ENCODE measurements around the gene INTS3.
"Not testable (repeated sequence)": the region's sequence is repeated elsewhere in the genome, so short reads cannot be mapped to it uniquely, and the experiment has no call there.

The INTS3 gene

GRCh38 chr1:153760440-153760839 lies 32.6 kb downstream of the INTS3 start:
- Histone ChIP-seq H3K4me3 (ENCODE audit: low read length) (no peak overlapping the region), H3K36me3 (ENCODE audit: control insufficient read depth, insufficient read depth, low read length) (peaks cover 29% of the 10 kb centered on the region), H3K27ac (ENCODE audit: low read length) (no peak overlapping the region), H3K4me1 (ENCODE audit: control insufficient read depth, insufficient read depth, low read length) (no peaks in the 10 kb centered on the region), H3K9me3 (ENCODE audit: control insufficient read depth, insufficient read depth, low read length) (no peaks in the 10 kb centered on the region), H3K27me3 (ENCODE audit: control insufficient read depth, insufficient read depth, low read length) (no peaks in the 10 kb centered on the region)
- DNase-seq (ENCODE audit: low read depth, low spot score), result no peak
- whole genome bisulfite sequencing (ENCODE audit: insufficient coverage, insufficient read length), result no CpG with 5 or more reads among the region's 4 CpGs

- no peak for DNase-seq (ENCODE audit: low read depth, low spot score)
- H3K27me3 ChIP-seq (ENCODE audit: control insufficient read depth, insufficient read depth, low read length), result no peaks in the 10 kb centered on the region
- no peaks in the 10 kb centered on the region for H3K4me1 ChIP-seq (ENCODE audit: control insufficient read depth, insufficient read depth, low read length)
- no peak overlapping the region for H3K4me3 ChIP-seq (ENCODE audit: low read length)
- H3K27ac ChIP-seq (ENCODE audit: low read length), result no peak overlapping the region
- no CpG with 5 or more reads among the region's 7 CpGs for WGBS (ENCODE audit: insufficient coverage, insufficient read length)
- H3K36me3 ChIP-seq (ENCODE audit: control insufficient read depth, insufficient read depth, low read length), result peaks cover 33% of the 10 kb centered on the region
- no peaks in the 10 kb centered on the region for H3K9me3 ChIP-seq (ENCODE audit: control insufficient read depth, insufficient read depth, low read length)
Observed at GRCh38 chr1:153763365-153764225, 35.7 kb downstream of the INTS3 start.

- no peaks in the 10 kb centered on the region for H3K27me3 ChIP-seq (ENCODE audit: control insufficient read depth, insufficient read depth, low read length)
- H3K4me1 ChIP-seq (ENCODE audit: control insufficient read depth, insufficient read depth, low read length), result no peaks in the 10 kb centered on the region
- no peak overlapping the region for H3K4me3 ChIP-seq (ENCODE audit: low read length)
- no peaks in the 10 kb centered on the region for H3K9me3 ChIP-seq (ENCODE audit: control insufficient read depth, insufficient read depth, low read length)
- H3K36me3 ChIP-seq (ENCODE audit: control insufficient read depth, insufficient read depth, low read length), result peaks cover 35% of the 10 kb centered on the region
- DNase-seq (ENCODE audit: low read depth, low spot score), result no peak
- H3K27ac ChIP-seq (ENCODE audit: low read length), result no peak overlapping the region
- no CpG with 5 or more reads among the region's 5 CpGs for WGBS (ENCODE audit: insufficient coverage, insufficient read length)
Observed at GRCh38 chr1:153764310-153764709, 36.5 kb downstream of the INTS3 start.

GRCh38 chr1:153766663-153767062 lies 38.8 kb downstream of the INTS3 start:
- H3K27ac ChIP-seq (ENCODE audit: low read length); H3K27me3 ChIP-seq (ENCODE audit: control insufficient read depth, insufficient read depth, low read length); H3K9me3 ChIP-seq (ENCODE audit: control insufficient read depth, insufficient read depth, low read length); H3K4me1 ChIP-seq (ENCODE audit: control insufficient read depth, insufficient read depth, low read length); H3K4me3 ChIP-seq (ENCODE audit: low read length); DNase-seq (ENCODE audit: low read depth, low spot score): not testable (repeated sequence)
- no CpG with 5 or more reads among the region's 10 CpGs for WGBS (ENCODE audit: insufficient coverage, insufficient read length)
- peaks cover 35% of the 10 kb centered on the region for H3K36me3 ChIP-seq (ENCODE audit: control insufficient read depth, insufficient read depth, low read length)

- no peak for DNase-seq (ENCODE audit: low read depth, low spot score)
- Histone ChIP-seq H3K9me3 (ENCODE audit: control insufficient read depth, insufficient read depth, low read length) (no peaks in the 10 kb centered on the region), H3K36me3 (ENCODE audit: control insufficient read depth, insufficient read depth, low read length) (peaks cover 40% of the 10 kb centered on the region), H3K4me3 (ENCODE audit: low read length) (no peak overlapping the region), H3K27ac (ENCODE audit: low read length) (no peak overlapping the region), H3K4me1 (ENCODE audit: control insufficient read depth, insufficient read depth, low read length) (no peaks in the 10 kb centered on the region), H3K27me3 (ENCODE audit: control insufficient read depth, insufficient read depth, low read length) (no peaks in the 10 kb centered on the region)
- WGBS (ENCODE audit: insufficient coverage, insufficient read length), result no CpG with 5 or more reads among the region's 11 CpGs
Observed at GRCh38 chr1:153767519-153767918, 39.7 kb downstream of the INTS3 start.

- no peak for DNase-seq (ENCODE audit: low read depth, low spot score)
- WGBS (ENCODE audit: insufficient coverage, insufficient read length), result no CpG with 5 or more reads among the region's 4 CpGs
- Histone ChIP-seq H3K36me3 (ENCODE audit: control insufficient read depth, insufficient read depth, low read length) (peaks cover 41% of the 10 kb centered on the region), H3K27ac (ENCODE audit: low read length) (no peak overlapping the region), H3K27me3 (ENCODE audit: control insufficient read depth, insufficient read depth, low read length) (no peaks in the 10 kb centered on the region), H3K4me3 (ENCODE audit: low read length) (no peak overlapping the region), H3K4me1 (ENCODE audit: control insufficient read depth, insufficient read depth, low read length) (no peaks in the 10 kb centered on the region), H3K9me3 (ENCODE audit: control insufficient read depth, insufficient read depth, low read length) (no peaks in the 10 kb centered on the region)
Observed at GRCh38 chr1:153768316-153769181, 40.7 kb downstream of the INTS3 start.

GRCh38 chr1:153769221-153769620 lies 41.4 kb downstream of the INTS3 start:
- H3K27ac ChIP-seq (ENCODE audit: low read length), result no peak overlapping the region
- H3K4me3 ChIP-seq (ENCODE audit: low read length), result no peak overlapping the region
- no CpG with 5 or more reads among the region's 3 CpGs for WGBS (ENCODE audit: insufficient coverage, insufficient read length)
- no peaks in the 10 kb centered on the region for H3K9me3 ChIP-seq (ENCODE audit: control insufficient read depth, insufficient read depth, low read length)
- no peaks in the 10 kb centered on the region for H3K4me1 ChIP-seq (ENCODE audit: control insufficient read depth, insufficient read depth, low read length)
- no peaks in the 10 kb centered on the region for H3K27me3 ChIP-seq (ENCODE audit: control insufficient read depth, insufficient read depth, low read length)
- no peak for DNase-seq (ENCODE audit: low read depth, low spot score)
- peaks cover 38% of the 10 kb centered on the region for H3K36me3 ChIP-seq (ENCODE audit: control insufficient read depth, insufficient read depth, low read length)

GRCh38 chr1:153770797-153771196 lies 42.9 kb downstream of the INTS3 start:
- WGBS (ENCODE audit: insufficient coverage, insufficient read length), result no CpG with 5 or more reads among the region's 11 CpGs
- H3K36me3 ChIP-seq (ENCODE audit: control insufficient read depth, insufficient read depth, low read length), result peaks cover 32% of the 10 kb centered on the region
- H3K4me3 ChIP-seq (ENCODE audit: low read length), result no peak overlapping the region
- no peaks in the 10 kb centered on the region for H3K27me3 ChIP-seq (ENCODE audit: control insufficient read depth, insufficient read depth, low read length)
- H3K27ac ChIP-seq (ENCODE audit: low read length), result no peak overlapping the region
- 0 out of 2 replicates have a peak, but pooled peaks cover 3% of the 10 kb centered on the region for H3K4me1 ChIP-seq (ENCODE audit: control insufficient read depth, insufficient read depth, low read length)
- no peak for DNase-seq (ENCODE audit: low read depth, low spot score)
- H3K9me3 ChIP-seq (ENCODE audit: control insufficient read depth, insufficient read depth, low read length), result no peaks in the 10 kb centered on the region

DNA sequence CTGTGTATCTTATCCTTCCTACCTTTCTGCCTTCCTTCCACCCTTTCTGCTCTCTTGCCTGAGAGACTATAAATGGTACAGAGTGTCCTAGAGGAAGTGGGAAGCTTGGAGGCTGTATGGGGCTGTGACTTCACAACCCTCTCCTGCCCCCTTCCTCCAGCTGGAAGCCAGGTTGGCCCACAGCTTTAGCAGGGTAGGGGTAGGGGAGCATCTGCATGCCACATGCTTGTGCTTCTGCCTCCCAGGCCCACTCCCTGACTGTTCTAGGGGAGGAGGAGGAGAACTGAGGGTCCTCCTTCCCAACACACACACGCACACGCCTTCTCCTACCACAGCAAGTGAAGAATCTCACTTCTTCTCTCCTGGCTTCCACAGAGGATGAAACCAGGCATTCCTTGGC lies 43.4 kb downstream of the INTS3 start:
- H3K9me3 ChIP-seq (ENCODE audit: control insufficient read depth, insufficient read depth, low read length), result no peaks in the 10 kb centered on the region
- H3K27me3 ChIP-seq (ENCODE audit: control insufficient read depth, insufficient read depth, low read length), result no peaks in the 10 kb centered on the region
- peaks cover 32% of the 10 kb centered on the region for H3K36me3 ChIP-seq (ENCODE audit: control insufficient read depth, insufficient read depth, low read length)
- DNase-seq (ENCODE audit: low read depth, low spot score), result no peak
- H3K4me3 ChIP-seq (ENCODE audit: low read length), result no peak overlapping the region
- H3K4me1 ChIP-seq (ENCODE audit: control insufficient read depth, insufficient read depth, low read length), result 0 out of 2 replicates have a peak, but pooled peaks cover 3% of the 10 kb centered on the region
- no peak overlapping the region for H3K27ac ChIP-seq (ENCODE audit: low read length)
- WGBS (ENCODE audit: insufficient coverage, insufficient read length), result no CpG with 5 or more reads among the region's 2 CpGs

- no peak for DNase-seq (ENCODE audit: low read depth, low spot score)
- 0 out of 2 replicates have a peak, but pooled peaks cover 3% of the 10 kb centered on the region for H3K4me1 ChIP-seq (ENCODE audit: control insufficient read depth, insufficient read depth, low read length)
Observed at GRCh38 chr1:153771841-153772593, 44.2 kb downstream of the INTS3 start.

More at GRCh38 chr1:153771841-153772593, 44.2 kb downstream of the INTS3 start:
- Histone ChIP-seq H3K27me3 (ENCODE audit: control insufficient read depth, insufficient read depth, low read length) (no peaks in the 10 kb centered on the region), H3K27ac (ENCODE audit: low read length) (no peak overlapping the region), H3K36me3 (ENCODE audit: control insufficient read depth, insufficient read depth, low read length) (peaks cover 32% of the 10 kb centered on the region), H3K9me3 (ENCODE audit: control insufficient read depth, insufficient read depth, low read length) (no peaks in the 10 kb centered on the region), H3K4me3 (ENCODE audit: low read length) (no peak overlapping the region)
- no CpG with 5 or more reads among the region's 21 CpGs for WGBS (ENCODE audit: insufficient coverage, insufficient read length)

Data from iPS DF 6.9 (cell line).